ENCODE data around the gene ALS2.

DNA sequence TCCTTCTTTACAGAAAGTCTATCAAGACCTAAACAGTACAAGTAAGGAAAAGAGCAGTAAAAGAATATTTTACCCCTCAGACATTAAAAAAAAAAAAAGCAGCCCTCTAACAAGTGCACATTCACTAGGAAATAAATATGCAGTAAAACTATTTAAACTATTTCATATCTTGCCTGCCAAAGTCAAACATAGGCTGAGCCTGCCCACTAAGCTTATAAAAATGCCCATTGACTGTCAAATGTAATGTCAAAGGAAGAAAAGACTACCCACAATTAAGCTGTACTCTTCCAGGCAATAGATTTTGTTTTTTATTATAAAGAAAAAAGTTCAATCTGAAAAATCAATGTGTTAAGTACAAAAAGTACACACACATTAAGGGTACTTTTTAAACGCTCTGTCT, 11.8 kb downstream of the ALS2 start:
- TF ChIP-seq, protein P1, sequence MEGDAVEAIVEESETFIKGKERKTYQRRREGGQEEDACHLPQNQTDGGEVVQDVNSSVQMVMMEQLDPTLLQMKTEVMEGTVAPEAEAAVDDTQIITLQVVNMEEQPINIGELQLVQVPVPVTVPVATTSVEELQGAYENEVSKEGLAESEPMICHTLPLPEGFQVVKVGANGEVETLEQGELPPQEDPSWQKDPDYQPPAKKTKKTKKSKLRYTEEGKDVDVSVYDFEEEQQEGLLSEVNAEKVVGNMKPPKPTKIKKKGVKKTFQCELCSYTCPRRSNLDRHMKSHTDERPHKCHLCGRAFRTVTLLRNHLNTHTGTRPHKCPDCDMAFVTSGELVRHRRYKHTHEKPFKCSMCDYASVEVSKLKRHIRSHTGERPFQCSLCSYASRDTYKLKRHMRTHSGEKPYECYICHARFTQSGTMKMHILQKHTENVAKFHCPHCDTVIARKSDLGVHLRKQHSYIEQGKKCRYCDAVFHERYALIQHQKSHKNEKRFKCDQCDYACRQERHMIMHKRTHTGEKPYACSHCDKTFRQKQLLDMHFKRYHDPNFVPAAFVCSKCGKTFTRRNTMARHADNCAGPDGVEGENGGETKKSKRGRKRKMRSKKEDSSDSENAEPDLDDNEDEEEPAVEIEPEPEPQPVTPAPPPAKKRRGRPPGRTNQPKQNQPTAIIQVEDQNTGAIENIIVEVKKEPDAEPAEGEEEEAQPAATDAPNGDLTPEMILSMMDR (conservative IDR thresholded peaks at IDR 0.05 in 1 of 2, IDR thresholded peaks at IDR 0.05 in 1 of 2; ENCODE audit: extremely low read depth in 1 of 2, insufficient read depth in 1 of 2, low read depth in 1 of 2, low read length in 2 of 2), result no peak
- TF ChIP-seq EZH2 (IDR thresholded peaks at IDR 0.05; ENCODE audit: borderline replicate concordance, low read length), result no peak
